GM19397 (cell line): ENCODE data around the gene DUOX1.
"Not testable (repeated sequence)": the region's sequence is repeated elsewhere in the genome, so short reads cannot be mapped to it uniquely, and the experiment has no call there.

Experiments used
- ATAC-seq: cut with Tn5 transposase; IDR thresholded peaks from one replicate; pipeline ENCODE4 v1.9.1; 2021; ENCODE audit warnings: mild to moderate bottlenecking, moderate library complexity; ENCODE audit not compliant: unreplicated experiment

The DUOX1 gene

GRCh38 chr15:45129651-45130129 lies at the start of gene DUOX1, which contains the start of gene DUOXA1:
TSS of gene DUOX1 (plus strand) at chr15:45129994. CDS start at chr15:45131967, 1,973 bp downstream.
TSS of gene DUOXA1 (minus strand) at chr15:45129879. CDS start at chr15:45123014, 6,865 bp downstream.
- ATAC-seq, result no peak

- ATAC-seq, result not testable (repeated sequence)
Measured at GRCh38 chr15:45080593-45080992, 49.2 kb upstream of the DUOX1 start.

- not testable (repeated sequence) for ATAC-seq
Measured at GRCh38 chr15:45082412-45082811, 47.4 kb upstream of the DUOX1 start.

DNA sequence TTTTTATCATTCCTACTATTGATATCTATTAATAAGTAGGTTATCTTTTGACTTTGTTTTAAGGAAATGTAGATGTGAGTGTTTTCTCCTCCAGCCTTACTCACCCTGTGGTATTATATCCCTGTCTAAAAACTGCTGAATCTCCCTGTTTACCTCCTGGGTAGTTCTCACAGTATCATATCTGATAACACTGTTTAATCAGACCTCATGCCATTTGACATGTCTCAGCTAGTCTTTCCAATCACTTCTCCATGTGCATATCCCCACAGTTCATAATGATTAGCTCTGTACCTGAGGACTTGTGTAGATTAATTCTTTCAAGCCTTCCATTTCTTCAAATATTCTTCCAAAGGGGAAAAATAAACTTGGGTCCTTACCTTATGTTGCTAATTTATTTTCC lies 46.6 kb upstream of the DUOX1 start:
- ATAC-seq, result no peak

GRCh38 chr15:45084163-45084562 lies 45.6 kb upstream of the DUOX1 start:
- no peak for ATAC-seq

DNA sequence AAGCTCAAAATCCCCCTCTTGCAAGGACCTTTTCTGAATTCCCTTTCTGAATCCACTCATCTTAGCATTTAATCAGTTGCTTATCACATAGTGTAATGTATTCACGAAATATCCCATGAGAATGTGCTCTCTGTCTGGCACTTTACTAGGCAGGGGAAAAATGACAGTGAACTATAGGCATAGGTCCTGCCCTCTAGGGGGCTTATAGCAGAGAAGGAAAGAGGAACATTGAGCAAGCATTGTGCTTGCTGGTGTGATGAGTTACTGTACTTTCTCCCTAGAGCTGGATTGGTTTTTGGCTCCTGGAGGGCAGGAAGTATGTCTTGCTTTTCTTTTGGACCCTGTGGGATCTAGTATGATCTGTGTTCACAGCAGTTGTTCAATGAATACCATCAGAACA lies 42.3 kb upstream of the DUOX1 start:
- ATAC-seq, result no peak

DNA sequence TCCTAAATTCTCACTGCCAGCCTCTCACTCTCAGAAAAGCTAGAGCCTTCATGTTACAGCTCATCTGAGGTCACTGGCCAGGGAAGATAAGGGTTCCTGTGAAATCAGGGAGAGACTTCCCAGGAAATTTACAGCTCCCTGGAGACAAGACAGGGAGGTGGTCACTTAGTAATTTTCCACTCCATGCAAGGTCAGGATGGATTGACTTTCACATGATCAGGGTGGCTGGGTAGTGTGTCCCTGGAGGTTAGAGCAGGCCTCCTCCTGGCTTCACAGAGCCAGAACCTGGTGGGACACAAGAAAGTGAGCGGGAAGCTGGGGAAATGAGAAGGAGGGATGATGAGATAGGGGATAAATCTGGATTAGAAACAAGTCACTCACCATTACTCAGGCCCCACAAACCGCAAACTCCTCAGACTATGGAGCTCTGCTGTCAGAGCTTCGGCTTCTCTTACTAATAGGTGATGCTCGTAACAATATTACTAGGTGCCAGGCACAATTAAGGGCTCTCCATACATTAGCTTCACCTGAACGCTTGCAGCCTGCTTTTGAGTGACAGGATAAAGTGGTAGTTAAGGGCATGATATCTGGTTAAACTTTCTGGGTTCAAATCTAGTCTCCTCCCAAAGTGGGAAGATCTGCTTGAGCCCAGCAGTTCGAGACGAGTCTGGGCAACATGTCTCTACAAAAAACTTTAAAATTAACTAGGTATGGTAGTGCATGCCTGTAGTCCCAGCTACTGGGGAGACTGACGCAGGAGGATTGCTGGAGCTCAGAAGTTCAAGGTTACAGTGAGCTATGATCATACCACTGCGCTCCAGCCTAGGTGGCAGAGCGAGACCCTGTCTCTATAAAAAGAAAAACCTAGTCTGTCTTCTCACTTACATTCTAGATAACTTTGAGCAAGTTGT lies 40.7 kb upstream of the DUOX1 start:
- no peak for ATAC-seq

DNA sequence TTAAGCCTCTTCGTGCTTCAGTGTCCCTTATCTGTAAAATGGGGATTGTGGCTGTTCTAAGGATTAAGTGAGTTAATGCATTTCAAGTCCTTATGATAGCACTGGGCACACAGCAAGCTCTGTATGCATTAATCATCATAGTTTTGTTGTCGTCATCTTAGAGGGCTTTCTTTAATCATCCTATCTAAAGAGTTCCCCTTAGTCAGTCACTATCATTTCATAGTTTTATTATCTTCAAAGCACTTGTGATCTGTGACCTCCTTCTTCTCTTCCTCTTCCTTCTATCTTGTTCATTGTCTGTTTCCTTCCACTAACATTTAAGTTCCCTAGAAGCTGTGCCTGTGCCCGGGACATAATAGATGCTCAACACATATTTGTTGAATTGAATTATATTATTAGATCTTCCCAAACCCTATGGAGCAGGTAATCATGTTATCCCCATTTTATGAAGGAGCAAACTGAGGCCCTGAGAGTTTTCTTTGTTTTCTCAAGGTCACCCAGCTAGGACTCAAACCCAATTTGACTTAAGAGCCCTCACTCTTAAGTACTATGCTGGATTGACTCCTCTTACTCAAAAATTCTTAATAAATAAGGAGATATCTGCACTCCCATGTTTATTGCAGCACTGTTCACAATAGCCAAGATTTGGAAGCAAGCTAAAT lies 40.0 kb upstream of the DUOX1 start:
- no peak for ATAC-seq

- ATAC-seq, result no peak
Measured at GRCh38 chr15:45091161-45091560, 38.6 kb upstream of the DUOX1 start.

- no peak for ATAC-seq
Measured at GRCh38 chr15:45091576-45091975, 38.2 kb upstream of the DUOX1 start.

GRCh38 chr15:45093013-45093412 lies 36.8 kb upstream of the DUOX1 start:
- no peak for ATAC-seq

GRCh38 chr15:45093622-45094357 lies 36.0 kb upstream of the DUOX1 start:
- no peak for ATAC-seq

- no peak for ATAC-seq
Measured at GRCh38 chr15:45094358-45094730, 35.5 kb upstream of the DUOX1 start.

- ATAC-seq, result no peak
Measured at GRCh38 chr15:45095661-45096060, 34.1 kb upstream of the DUOX1 start.

DNA sequence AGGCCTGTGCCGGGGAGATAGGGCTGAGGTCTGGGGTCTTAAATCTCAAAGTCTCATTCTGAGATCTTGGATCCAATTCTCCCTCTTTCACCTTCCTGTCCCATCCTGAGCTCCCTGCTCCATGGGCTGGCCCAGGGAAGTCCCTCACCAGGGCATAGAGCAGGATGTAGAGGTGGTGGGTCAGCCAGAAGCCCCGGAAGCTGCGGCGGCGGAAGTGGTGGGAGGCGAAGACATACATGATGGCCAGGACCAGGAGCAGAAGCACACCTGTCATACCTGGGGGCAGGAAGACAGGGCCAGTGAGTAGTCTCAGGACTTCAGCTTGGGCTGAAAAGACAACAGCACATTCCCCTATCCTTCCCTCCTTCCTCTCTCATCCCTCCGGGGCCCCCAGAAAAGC lies 32.3 kb upstream of the DUOX1 start:
- no peak for ATAC-seq

GRCh38 chr15:45099549-45100165 lies 30.1 kb upstream of the DUOX1 start:
- ATAC-seq, result no peak

- no peak for ATAC-seq
Measured at GRCh38 chr15:45100884-45101625, 28.7 kb upstream of the DUOX1 start.

GRCh38 chr15:45101749-45102148 lies 28.0 kb upstream of the DUOX1 start:
- ATAC-seq, result no peak

GRCh38 chr15:45102226-45102625 lies 27.6 kb upstream of the DUOX1 start:
- no peak for ATAC-seq

DNA sequence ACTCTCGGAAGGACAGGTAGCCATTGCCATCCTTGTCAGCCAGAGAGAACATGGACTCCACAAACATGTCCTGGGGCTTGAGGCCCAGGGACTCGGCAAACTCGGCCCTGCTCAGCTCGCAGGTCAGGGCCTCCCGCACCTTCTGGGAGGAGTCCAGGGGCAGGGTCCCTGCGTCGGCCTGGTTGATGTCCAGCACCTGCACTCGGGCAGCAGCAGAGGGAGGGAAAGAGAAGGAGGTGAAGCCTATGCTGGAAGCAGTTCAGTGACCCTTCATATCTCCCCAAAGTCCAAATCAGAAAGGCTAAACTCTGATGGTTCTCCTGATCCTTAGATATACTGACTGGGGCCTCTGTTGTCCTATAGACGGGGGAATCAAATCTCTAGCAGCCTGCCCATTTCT lies 25.6 kb upstream of the DUOX1 start:
- not testable (repeated sequence) for ATAC-seq
